Breast epithelium (tissue), 3 donors: ENCODE data around the gene TMEM123.

Experiments used
- CTCF ChIP-seq, 3 donors: fragments of 450-650 bp; IDR thresholded peaks; one replicate each; pipeline ENCODE4 v1.5.1; 2016 to 2017; ENCODE audit warnings: antibody characterized with exemption in 3 of 3, mild to moderate bottlenecking in 3 of 3, moderate library complexity in 3 of 3
- POLR2A ChIP-seq: fragments of 450-650 bp; IDR thresholded peaks from one replicate; pipeline ENCODE4 v1.6.1; 2016; ENCODE audit warnings: antibody characterized with exemption, mild to moderate bottlenecking, moderate library complexity
- POLR2AphosphoS5 ChIP-seq, 3 donors: sonication (generic); formaldehyde crosslinking; IDR thresholded peaks; one replicate each; pipeline ENCODE4 v1.6.1; 2017; ENCODE audit warnings: antibody characterized with exemption in 3 of 3

- TF ChIP-seq CTCF (IDR thresholded peaks at IDR 0.05) (no peak), POLR2A (no peak), POLR2AphosphoS5 (IDR thresholded peaks at IDR 0.05) (no peak)
These were observed 21.0 kb upstream of the TMEM123 start for GRCh38 chr11:102473543-102473942.
